Activated T-cell treated with anti-CD3 and anti-CD28 coated beads, Interleukin-2, amount 50 U/mL, for 1 hour (primary cell): Measurements from ENCODE around the gene ANKS6.
"Not testable (repeated sequence)": the region's sequence is repeated elsewhere in the genome, so short reads cannot be mapped to it uniquely, and the experiment has no call there.

Experiments used
- DNase-seq: peaks from one replicate; pipeline ENCODE4 v3.0.0-alpha.2; 2020

ANKS6 gene

GRCh38 chr9:98698856-98699255 lies 97.5 kb downstream of the ANKS6 start:
- no peak for DNase-seq

- no peak for DNase-seq
These were observed 101.4 kb downstream of the ANKS6 start for GRCh38 chr9:98694943-98695342.

GRCh38 chr9:98692392-98692791 lies 104.0 kb downstream of the ANKS6 start:
- DNase-seq, result no peak

- DNase-seq, result no peak
These were observed 104.5 kb downstream of the ANKS6 start for GRCh38 chr9:98691890-98692289.

GRCh38 chr9:98690686-98691085 lies 105.7 kb downstream of the ANKS6 start:
- no peak for DNase-seq

- DNase-seq, result no peak
These were observed 107.5 kb downstream of the ANKS6 start for GRCh38 chr9:98688710-98689495.

GRCh38 chr9:98687911-98688310 lies 108.4 kb downstream of the ANKS6 start:
- no peak for DNase-seq

GRCh38 chr9:98686961-98687855 lies 109.1 kb downstream of the ANKS6 start:
- no peak for DNase-seq

- not testable (repeated sequence) for DNase-seq
These were observed 111.5 kb downstream of the ANKS6 start for GRCh38 chr9:98684816-98685215.
